OCI-LY1 (cell line): ENCODE results near the gene ODAPH.
A peak's percentile ranks its signal among the peaks of the same experiment; 100 is the strongest.

ENCODE experiments used
- H2AFZ ChIP-seq: fragments of 200-600 bp; sonication (generic), shearing (Covaris generic); 2 replicates; pipeline ENCODE4 v1.6.0; 2014; ENCODE audit warnings: antibody characterized with exemption, mild to moderate bottlenecking, low read length
- H3F3A ChIP-seq: fragments of 200-600 bp; sonication (generic), shearing (Covaris generic); 2 replicates; pipeline ENCODE4 v1.6.0; 2014; ENCODE audit warnings: mild to moderate bottlenecking, antibody characterized with exemption, low read length, moderate library complexity; ENCODE audit not compliant: insufficient read depth
- H3K27ac ChIP-seq: fragments of 200-600 bp; sonication (generic); 2 replicates; pipeline ENCODE4 v1.5.1; 2014; ENCODE audit warnings: low read length, mixed run types, mild to moderate bottlenecking, low read depth; ENCODE audit not compliant: poor library complexity, severe bottlenecking
- H3K27me3 ChIP-seq: fragments of 200-600 bp; sonication (generic); 2 replicates; pipeline ENCODE4 v1.6.0; 2014; ENCODE audit warnings: antibody characterized with exemption, mild to moderate bottlenecking, low read length, moderate library complexity; ENCODE audit not compliant: insufficient read depth
- H3K36me3 ChIP-seq: fragments of 200-600 bp; sonication (generic); 2 replicates; pipeline ENCODE4 v1.6.1; 2014; ENCODE audit warnings: mild to moderate bottlenecking, antibody characterized with exemption, low read length, moderate library complexity, mixed read lengths; ENCODE audit not compliant: insufficient read depth
- H3K4me1 ChIP-seq: fragments of 200-600 bp; sonication (generic); 2 replicates; pipeline ENCODE4 v1.5.1; 2014; ENCODE audit warnings: mild to moderate bottlenecking, low read length, moderate library complexity; ENCODE audit not compliant: insufficient read depth, severe bottlenecking
- H3K4me2 ChIP-seq: fragments of 200-600 bp; sonication (generic), shearing (Covaris generic); 2 replicates; pipeline ENCODE4 v1.6.1; 2014; ENCODE audit warnings: low read length
- H3K4me3 ChIP-seq: fragments of 200-600 bp; sonication (generic); 2 replicates; pipeline ENCODE4 v1.5.1; 2014; ENCODE audit warnings: low read length, low read depth, mild to moderate bottlenecking, mixed read lengths; ENCODE audit not compliant: poor library complexity, severe bottlenecking
- H3K79me2 ChIP-seq: fragments of 200-600 bp; shearing (Covaris generic); 2 replicates; pipeline ENCODE4 v1.6.1; 2016; ENCODE audit warnings: mixed run types, low read length, mixed read lengths; ENCODE audit not compliant: insufficient read depth
- H3K9ac ChIP-seq: fragments of 200-600 bp; sonication (generic), shearing (Covaris generic); 2 replicates; pipeline ENCODE4 v1.6.1; 2014; ENCODE audit warnings: mild to moderate bottlenecking, low read length, mixed read lengths
- H3K9me2 ChIP-seq: fragments of 200-600 bp; sonication (generic), shearing (Covaris generic); 2 replicates; pipeline ENCODE4 v1.6.1; 2014; ENCODE audit warnings: low read depth, mild to moderate bottlenecking, low read length, mixed read lengths
- H3K9me3 ChIP-seq: fragments of 200-600 bp; shearing (Covaris generic); 2 replicates; pipeline ENCODE4 v1.6.1; 2014; ENCODE audit warnings: low read length, mixed read lengths
- H4K20me1 ChIP-seq: fragments of 200-600 bp; sonication (generic), shearing (Covaris generic); 2 replicates; pipeline ENCODE4 v1.6.0; 2016; ENCODE audit warnings: mild to moderate bottlenecking, low read length; ENCODE audit not compliant: insufficient read depth
- CTCF ChIP-seq: fragments of 200-600 bp; sonication (generic), shearing (Covaris generic); IDR thresholded peaks from 2 replicates; pipeline ENCODE4 v1.5.1; 2017; ENCODE audit warnings: mild to moderate bottlenecking, antibody characterized with exemption, low read length, moderate library complexity, mixed read lengths
- EZH2 ChIP-seq: fragments of 200-600 bp; sonication (generic), shearing (Covaris generic); IDR thresholded peaks from 2 replicates; pipeline ENCODE4 v1.8.0; 2017; ENCODE audit warnings: borderline replicate concordance, mixed run types, mild to moderate bottlenecking, antibody characterized with exemption, low read length, moderate library complexity, mixed read lengths

ODAPH gene

GRCh38 chr4:75545526-75545925, 10.3 kb upstream of the ODAPH start:
- H3K4me3 ChIP-seq = no peak overlapping the region
- no peak for TF ChIP-seq CTCF
- TF ChIP-seq EZH2 = no peak
- no peak overlapping the region for H3K27ac ChIP-seq
- H3K36me3 ChIP-seq = no peaks in the 10 kb centered on the region
- H3K4me1 ChIP-seq = peaks cover 10% of the 10 kb centered on the region
- H3K4me2 ChIP-seq = no peak overlapping the region
- no peaks in the 10 kb centered on the region for H3K9me3 ChIP-seq
- no peaks in the 10 kb centered on the region for H4K20me1 ChIP-seq
- no peaks in the 10 kb centered on the region for H3K27me3 ChIP-seq
- H3K79me2 ChIP-seq = no peaks in the 10 kb centered on the region
- H3K9me2 ChIP-seq = no peaks in the 10 kb centered on the region
- H3F3A ChIP-seq = no peaks in the 10 kb centered on the region
- no peak overlapping the region for H3K9ac ChIP-seq
- H2AFZ ChIP-seq = no peak overlapping the region

- no peak overlapping the region for H3K9ac ChIP-seq
- H4K20me1 ChIP-seq = no peaks in the 10 kb centered on the region
- TF ChIP-seq EZH2 (no peak), CTCF (no peak)
- H3K4me1 ChIP-seq = peaks cover 10% of the 10 kb centered on the region
- H3K4me2 ChIP-seq = no peak overlapping the region
- H2AFZ ChIP-seq = no peak overlapping the region
- H3K27ac ChIP-seq = peak overlapping the region; percentile 66
- H3K4me3 ChIP-seq = no peak overlapping the region
- no peaks in the 10 kb centered on the region for H3K27me3 ChIP-seq
- H3K79me2 ChIP-seq = no peaks in the 10 kb centered on the region
- H3F3A ChIP-seq = no peaks in the 10 kb centered on the region
- H3K36me3 ChIP-seq = no peaks in the 10 kb centered on the region
- no peaks in the 10 kb centered on the region for H3K9me2 ChIP-seq
- no peaks in the 10 kb centered on the region for H3K9me3 ChIP-seq
These were observed 8.0 kb upstream of the ODAPH start for GRCh38 chr4:75547647-75548387.

GRCh38 chr4:75549019-75549418, 6.8 kb upstream of the ODAPH start:
- Histone ChIP-seq H3K9ac (no peak overlapping the region), H3K27me3 (no peaks in the 10 kb centered on the region), H3K9me3 (no peaks in the 10 kb centered on the region), H3K9me2 (no peaks in the 10 kb centered on the region), H3F3A (no peaks in the 10 kb centered on the region), H2AFZ (no peak overlapping the region), H3K36me3 (no peaks in the 10 kb centered on the region), H3K4me1 (peaks cover 10% of the 10 kb centered on the region), H3K79me2 (no peaks in the 10 kb centered on the region), H4K20me1 (no peaks in the 10 kb centered on the region), H3K27ac (no peak overlapping the region), H3K4me2 (no peak overlapping the region), H3K4me3 (no peak overlapping the region)
- TF ChIP-seq CTCF (no peak), EZH2 (no peak)
